HEK293 (cell line): ENCODE data around the gene CNPY1.

Experiments
- CTCF ChIA-PET: fragments of 350-600 bp; formaldehyde crosslinking; extraction: SDS; loops from one replicate; lab custom pipeline; 2021; ENCODE audit warnings: antibody characterized with exemption; lab: Yijun Ruan, JAX
- POLR2A ChIA-PET: fragments of 300-600 bp; formaldehyde crosslinking; extraction: SDS; loops from one replicate; lab custom pipeline; 2020; ENCODE audit warnings: antibody characterized with exemption, inconsistent platforms; lab: Yijun Ruan, JAX
- H3K27ac ChIP-seq: fragments of 200-500 bp; sonication (Bioruptor generic); 2 replicates; pipeline ENCODE4 v1.5.1; 2014; ENCODE audit warnings: low read depth, low read length, control low read depth, inconsistent platforms; ENCODE audit errors: extremely low read depth
- H3K36me3 ChIP-seq, 2 experiments: fragments of 200-500 bp in 1 of 2; sonication (Bioruptor generic) in 1 of 2; 1 replicate in 1 of 2; 2 replicates in 1 of 2; pipeline ENCODE4 v1.5.1; 2014 to 2017; ENCODE audit warnings: inconsistent platforms in 2 of 2, low read length in 2 of 2; ENCODE audit not compliant: control insufficient read depth in 2 of 2, insufficient read depth in 1 of 2
- H3K4me1 ChIP-seq: fragments of 200-500 bp; sonication (Bioruptor generic); 2 replicates; pipeline ENCODE4 v1.5.1; 2014; ENCODE audit warnings: mild to moderate bottlenecking, low read length, inconsistent platforms; ENCODE audit not compliant: control insufficient read depth, insufficient read depth
- H3K4me3 ChIP-seq: 2 replicates; pipeline ENCODE4 v1.5.1; 2011; ENCODE audit warnings: low read depth, mild to moderate bottlenecking, control low read depth, low read length, moderate library complexity
- H3K9me3 ChIP-seq: fragments of 200-500 bp; sonication (Bioruptor generic); 2 replicates; pipeline ENCODE4 v1.5.1; 2014; ENCODE audit warnings: low read depth, low read length, inconsistent platforms; ENCODE audit not compliant: control insufficient read depth, insufficient read depth
- PRDM10 ChIP-seq: fragments of 450-650 bp; formaldehyde crosslinking; IDR thresholded peaks from 2 replicates; pipeline ENCODE4 v1.5.1; 2016; ENCODE audit warnings: missing biosample characterization, missing genetic modification characterization
- TRIM28 ChIP-seq: IDR thresholded peaks from 2 replicates; pipeline ENCODE4 v1.6.1; 2011; ENCODE audit warnings: low read length, control low read depth, borderline replicate concordance
- ZBTB7A ChIP-seq: fragments of 450-650 bp; formaldehyde crosslinking; IDR thresholded peaks from 2 replicates; pipeline ENCODE4 v1.5.1; 2016; ENCODE audit warnings: low read depth, missing biosample characterization, missing genetic modification characterization
- ZFP69B ChIP-seq: fragments of 450-650 bp; formaldehyde crosslinking; IDR thresholded peaks from 2 replicates; pipeline ENCODE4 v1.5.1; 2016; ENCODE audit warnings: missing biosample characterization, missing genetic modification characterization
- ZNF112 ChIP-seq: fragments of 450-650 bp; formaldehyde crosslinking; IDR thresholded peaks from 2 replicates; pipeline ENCODE4 v1.5.0; 2017; ENCODE audit warnings: missing biosample characterization, missing genetic modification characterization
- ZNF138 ChIP-seq: fragments of 450-650 bp; formaldehyde crosslinking; IDR thresholded peaks from 2 replicates; pipeline ENCODE4 v1.5.1; 2016; ENCODE audit warnings: missing biosample characterization, missing genetic modification characterization, borderline replicate concordance
- ZNF155 ChIP-seq: fragments of 450-650 bp; formaldehyde crosslinking; IDR thresholded peaks from 2 replicates; pipeline ENCODE4 v1.5.1; 2016; ENCODE audit warnings: missing biosample characterization, missing genetic modification characterization
- ZNF169 ChIP-seq: fragments of 450-650 bp; formaldehyde crosslinking; IDR thresholded peaks from 2 replicates; pipeline ENCODE4 v1.5.1; 2016; ENCODE audit warnings: missing biosample characterization, missing genetic modification characterization
- ZNF19 ChIP-seq: fragments of 450-650 bp; formaldehyde crosslinking; IDR thresholded peaks from 2 replicates; pipeline ENCODE4; 2016; ENCODE audit warnings: missing biosample characterization, missing genetic modification characterization, low read depth
- ZNF354C ChIP-seq: fragments of 450-650 bp; formaldehyde crosslinking; IDR thresholded peaks from 2 replicates; pipeline ENCODE4 v1.5.1; 2016; ENCODE audit warnings: missing biosample characterization, missing genetic modification characterization, low read depth, borderline replicate concordance
- ZNF366 ChIP-seq: fragments of 450-650 bp; formaldehyde crosslinking; conservative IDR thresholded peaks from 2 replicates; pipeline ENCODE4 v1.5.1; 2016; ENCODE audit warnings: missing biosample characterization, missing genetic modification characterization
- ZNF529 ChIP-seq: fragments of 450-650 bp; formaldehyde crosslinking; IDR thresholded peaks from 2 replicates; pipeline ENCODE4 v1.5.1; 2017; ENCODE audit warnings: missing genetic modification characterization, missing biosample characterization; ENCODE audit not compliant: insufficient replicate concordance
- ZNF549 ChIP-seq: fragments of 450-650 bp; IDR thresholded peaks from 2 replicates; pipeline ENCODE4 v1.5.1; 2018; ENCODE audit warnings: missing biosample characterization, missing genetic modification characterization, mild to moderate bottlenecking, inconsistent platforms, moderate library complexity
- ZNF561 ChIP-seq: fragments of 450-650 bp; IDR thresholded peaks from 2 replicates; pipeline ENCODE4 v1.5.1; 2018; ENCODE audit warnings: missing biosample characterization, missing genetic modification characterization, borderline replicate concordance
- ZNF658 ChIP-seq: fragments of 450-650 bp; formaldehyde crosslinking; IDR thresholded peaks from 2 replicates; pipeline ENCODE4; 2016; ENCODE audit warnings: missing biosample characterization, missing genetic modification characterization
- ZNF747 ChIP-seq: fragments of 450-650 bp; formaldehyde crosslinking; IDR thresholded peaks from 2 replicates; pipeline ENCODE4 v1.5.1; 2016; ENCODE audit warnings: missing biosample characterization, missing genetic modification characterization
- ZXDB ChIP-seq: fragments of 450-650 bp; formaldehyde crosslinking; IDR thresholded peaks from 2 replicates; pipeline ENCODE4 v1.5.1; 2016; ENCODE audit warnings: missing biosample characterization, missing genetic modification characterization
- TF ChIP-seq, protein P1 (sequence below): fragments of 450-650 bp; formaldehyde crosslinking; IDR thresholded peaks from 2 replicates; pipeline ENCODE4 v1.5.0; 2017; ENCODE audit warnings: missing biosample characterization, missing genetic modification characterization, borderline replicate concordance

The CNPY1 gene

GRCh38 chr7:155559519-155560108, 13.3 kb upstream of the CNPY1 start (continued):
- no peak for TF ChIP-seq ZNF169 (tag by site-specific recombination)
- no peak for TF ChIP-seq ZNF561
- TF ChIP-seq ZNF529 = no peak

DNA sequence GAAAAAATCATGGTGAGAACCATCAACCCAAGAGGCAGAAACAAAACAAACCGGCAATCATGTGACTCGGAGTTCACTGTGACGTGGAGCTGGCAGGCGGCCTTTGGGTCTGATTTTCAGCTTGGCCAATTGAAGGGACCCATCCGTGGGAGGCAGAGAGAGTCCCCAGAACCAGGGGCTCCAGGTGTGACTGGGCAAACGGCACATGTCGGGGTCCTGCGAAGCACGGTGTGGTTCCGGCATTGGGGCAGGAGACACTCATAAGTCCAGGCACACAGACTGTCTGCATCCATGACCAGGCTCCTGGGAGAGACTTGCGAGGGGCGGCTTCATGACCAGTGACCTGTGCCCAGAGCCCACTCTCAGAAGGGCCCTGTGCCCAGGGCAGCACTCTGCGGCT, 12.6 kb upstream of the CNPY1 start:
- ChIA-PET POLR2A (no interaction called here), CTCF (no interaction called here)
- H3K4me3 ChIP-seq = no peak overlapping the region
- no peaks in the 10 kb centered on the region for H3K9me3 ChIP-seq
- no peaks in the 10 kb centered on the region for H3K36me3 ChIP-seq
- no peak overlapping the region for H3K27ac ChIP-seq
- no peak for TF ChIP-seq ZNF366 (tag by site-specific recombination)
- TF ChIP-seq ZNF658 = no peak
- no peak for TF ChIP-seq ZNF549
- no peak for TF ChIP-seq ZNF19
- TF ChIP-seq PRDM10 (tag by site-specific recombination) = no peak
- no peak for TF ChIP-seq ZNF747
- no peak for TF ChIP-seq ZXDB (tag by site-specific recombination)
- TF ChIP-seq ZBTB7A = no peak
- no peak for TF ChIP-seq ZNF112 (tag by site-specific recombination)
- TF ChIP-seq TRIM28 = no peak
- no peaks in the 10 kb centered on the region for H3K4me1 ChIP-seq

GRCh38 chr7:155558351-155558750, 12.0 kb upstream of the CNPY1 start:
- no peaks in the 10 kb centered on the region for H3K4me1 ChIP-seq
- H3K4me3 ChIP-seq = no peak overlapping the region
- TF ChIP-seq ZNF138 (no peak), ZNF354C (tag by site-specific recombination) (no peak), ZFP69B (tag by site-specific recombination) (no peak), ZNF155 (no peak)
- TF ChIP-seq, protein P1, sequence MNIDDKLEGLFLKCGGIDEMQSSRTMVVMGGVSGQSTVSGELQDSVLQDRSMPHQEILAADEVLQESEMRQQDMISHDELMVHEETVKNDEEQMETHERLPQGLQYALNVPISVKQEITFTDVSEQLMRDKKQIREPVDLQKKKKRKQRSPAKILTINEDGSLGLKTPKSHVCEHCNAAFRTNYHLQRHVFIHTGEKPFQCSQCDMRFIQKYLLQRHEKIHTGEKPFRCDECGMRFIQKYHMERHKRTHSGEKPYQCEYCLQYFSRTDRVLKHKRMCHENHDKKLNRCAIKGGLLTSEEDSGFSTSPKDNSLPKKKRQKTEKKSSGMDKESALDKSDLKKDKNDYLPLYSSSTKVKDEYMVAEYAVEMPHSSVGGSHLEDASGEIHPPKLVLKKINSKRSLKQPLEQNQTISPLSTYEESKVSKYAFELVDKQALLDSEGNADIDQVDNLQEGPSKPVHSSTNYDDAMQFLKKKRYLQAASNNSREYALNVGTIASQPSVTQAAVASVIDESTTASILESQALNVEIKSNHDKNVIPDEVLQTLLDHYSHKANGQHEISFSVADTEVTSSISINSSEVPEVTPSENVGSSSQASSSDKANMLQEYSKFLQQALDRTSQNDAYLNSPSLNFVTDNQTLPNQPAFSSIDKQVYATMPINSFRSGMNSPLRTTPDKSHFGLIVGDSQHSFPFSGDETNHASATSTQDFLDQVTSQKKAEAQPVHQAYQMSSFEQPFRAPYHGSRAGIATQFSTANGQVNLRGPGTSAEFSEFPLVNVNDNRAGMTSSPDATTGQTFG (tag by site-specific recombination) = no peak
- no peaks in the 10 kb centered on the region for H3K9me3 ChIP-seq
- ChIA-PET POLR2A (no interaction called here), CTCF (no interaction called here)
- H3K36me3 ChIP-seq = no peaks in the 10 kb centered on the region
- H3K27ac ChIP-seq = no peak overlapping the region
